ENCODE measurements around the gene P2RX5.

The P2RX5 gene

GRCh38 chr17:3689262-3690093 lies 6.5 kb downstream of the P2RX5 start:
- Histone ChIP-seq H2AFZ (ENCODE audit: low read length) (no peak overlapping the region), H3K9me3 (ENCODE audit: insufficient read depth, low read depth, low read length) (no peaks in the 10 kb centered on the region), H3K79me2 (ENCODE audit: insufficient read depth, low read length) (peaks cover 35% of the 10 kb centered on the region), H3K9me2 (replicated peaks; ENCODE audit: low read depth, low read length) (no peaks in the 10 kb centered on the region), H3K9ac (ENCODE audit: low read depth, low read length, poor library complexity, severe bottlenecking) (no peak overlapping the region), H3K36me3 (ENCODE audit: insufficient read depth, low read length) (peaks cover 20% of the 10 kb centered on the region; the same call in 1 of the 2 replicates), H4K20me1 (ENCODE audit: insufficient read depth, low read length, poor library complexity, severe bottlenecking) (peaks cover 34% of the 10 kb centered on the region), H3K4me1 (ENCODE audit: insufficient read depth, low read length, poor library complexity, severe bottlenecking) (peaks cover 15% of the 10 kb centered on the region), H3F3A (ENCODE audit: low read depth) (no peaks in the 10 kb centered on the region), H3K4me3 (ENCODE audit: low read length, poor library complexity, severe bottlenecking) (no peak overlapping the region), H3K27me3 (ENCODE audit: insufficient read depth, low read length, poor library complexity, severe bottlenecking) (no peaks in the 10 kb centered on the region), H3K4me2 (ENCODE audit: low read depth, low read length, poor library complexity, severe bottlenecking) (no peak overlapping the region)
- TF ChIP-seq CTCF (conservative IDR thresholded peaks at IDR 0.05; ENCODE audit: low read length), result no peak
- no peak for TF ChIP-seq EZH2phosphoT487 (IDR thresholded peaks at IDR 0.05; ENCODE audit: borderline replicate concordance)

- peaks cover 8% of the 10 kb centered on the region for H3K4me1 ChIP-seq (ENCODE audit: insufficient read depth, low read length, poor library complexity, severe bottlenecking)
Measured at GRCh38 chr17:3688852-3689261, 7.1 kb downstream of the P2RX5 start.

GRCh38 chr17:3688027-3688553 lies 7.9 kb downstream of the P2RX5 start:
- TF ChIP-seq CTCF (conservative IDR thresholded peaks at IDR 0.05; ENCODE audit: low read length) (no peak), EZH2phosphoT487 (IDR thresholded peaks at IDR 0.05; ENCODE audit: borderline replicate concordance) (no peak)
- no peak overlapping the region for H2AFZ ChIP-seq (ENCODE audit: low read length)
- H3K36me3 ChIP-seq (ENCODE audit: insufficient read depth, low read length), result peaks cover 20% of the 10 kb centered on the region; the same call in 1 of the 2 replicates
- no peaks in the 10 kb centered on the region for H3K9me3 ChIP-seq (ENCODE audit: insufficient read depth, low read depth, low read length)
- no peaks in the 10 kb centered on the region for H3F3A ChIP-seq (ENCODE audit: low read depth)
- peaks cover 23% of the 10 kb centered on the region for H3K79me2 ChIP-seq (ENCODE audit: insufficient read depth, low read length)
- no peak overlapping the region for H3K4me2 ChIP-seq (ENCODE audit: low read depth, low read length, poor library complexity, severe bottlenecking)
- H3K9me2 ChIP-seq (replicated peaks; ENCODE audit: low read depth, low read length), result no peaks in the 10 kb centered on the region
- no peak overlapping the region for H3K9ac ChIP-seq (ENCODE audit: low read depth, low read length, poor library complexity, severe bottlenecking)
- H4K20me1 ChIP-seq (ENCODE audit: insufficient read depth, low read length, poor library complexity, severe bottlenecking), result peaks cover 31% of the 10 kb centered on the region
- H3K4me3 ChIP-seq (ENCODE audit: low read length, poor library complexity, severe bottlenecking), result no peak overlapping the region
- no peaks in the 10 kb centered on the region for H3K27me3 ChIP-seq (ENCODE audit: insufficient read depth, low read length, poor library complexity, severe bottlenecking)
- H3K4me1 ChIP-seq (ENCODE audit: insufficient read depth, low read length, poor library complexity, severe bottlenecking), result peaks cover 3% of the 10 kb centered on the region

More at GRCh38 chr17:3688852-3689261, 7.1 kb downstream of the P2RX5 start:
- no peaks in the 10 kb centered on the region for H3K9me2 ChIP-seq (replicated peaks; ENCODE audit: low read depth, low read length)
- H3K27me3 ChIP-seq (ENCODE audit: insufficient read depth, low read length, poor library complexity, severe bottlenecking), result no peaks in the 10 kb centered on the region
- no peak overlapping the region for H3K4me2 ChIP-seq (ENCODE audit: low read depth, low read length, poor library complexity, severe bottlenecking)
- H3K36me3 ChIP-seq (ENCODE audit: insufficient read depth, low read length), result peaks cover 20% of the 10 kb centered on the region; the same call in 1 of the 2 replicates
- H4K20me1 ChIP-seq (ENCODE audit: insufficient read depth, low read length, poor library complexity, severe bottlenecking), result peaks cover 34% of the 10 kb centered on the region
- no peak for TF ChIP-seq EZH2phosphoT487 (IDR thresholded peaks at IDR 0.05; ENCODE audit: borderline replicate concordance)
- no peak for TF ChIP-seq CTCF (conservative IDR thresholded peaks at IDR 0.05; ENCODE audit: low read length)
- H3K79me2 ChIP-seq (ENCODE audit: insufficient read depth, low read length), result peaks cover 29% of the 10 kb centered on the region
- H3K4me3 ChIP-seq (ENCODE audit: low read length, poor library complexity, severe bottlenecking), result no peak overlapping the region
- H3K9ac ChIP-seq (ENCODE audit: low read depth, low read length, poor library complexity, severe bottlenecking), result no peak overlapping the region
- no peaks in the 10 kb centered on the region for H3K9me3 ChIP-seq (ENCODE audit: insufficient read depth, low read depth, low read length)
- no peak overlapping the region for H2AFZ ChIP-seq (ENCODE audit: low read length)
- H3F3A ChIP-seq (ENCODE audit: low read depth), result no peaks in the 10 kb centered on the region

Measured in Loucy (cell line).